GM12801 (cell line): ENCODE data around the gene LDLRAD4.

Source experiments
- CTCF ChIP-seq: IDR thresholded peaks from one replicate; pipeline ENCODE4 v1.5.1; 2011; ENCODE audit warnings: control low read depth; ENCODE audit not compliant: insufficient read length; ENCODE audit errors: extremely low read depth

Gene LDLRAD4

GRCh38 chr18:13580991-13581390, 362.4 kb downstream of the LDLRAD4 start:
- TF ChIP-seq CTCF = no peak

- no peak for TF ChIP-seq CTCF
These were observed 363.1 kb downstream of the LDLRAD4 start for GRCh38 chr18:13581496-13582177.

- TF ChIP-seq CTCF = no peak
These were observed 363.7 kb downstream of the LDLRAD4 start for GRCh38 chr18:13582178-13582670.

GRCh38 chr18:13583576-13584550, 365.3 kb downstream of the LDLRAD4 start:
- no peak for TF ChIP-seq CTCF

- no peak for TF ChIP-seq CTCF
These were observed 366.3 kb downstream of the LDLRAD4 start for GRCh38 chr18:13584825-13585224.

GRCh38 chr18:13585379-13586153, 367.0 kb downstream of the LDLRAD4 start:
- TF ChIP-seq CTCF = no peak

GRCh38 chr18:13587001-13587400, 368.4 kb downstream of the LDLRAD4 start:
- no peak for TF ChIP-seq CTCF
